ENCODE data around the gene AGFG1.

Gene AGFG1

DNA sequence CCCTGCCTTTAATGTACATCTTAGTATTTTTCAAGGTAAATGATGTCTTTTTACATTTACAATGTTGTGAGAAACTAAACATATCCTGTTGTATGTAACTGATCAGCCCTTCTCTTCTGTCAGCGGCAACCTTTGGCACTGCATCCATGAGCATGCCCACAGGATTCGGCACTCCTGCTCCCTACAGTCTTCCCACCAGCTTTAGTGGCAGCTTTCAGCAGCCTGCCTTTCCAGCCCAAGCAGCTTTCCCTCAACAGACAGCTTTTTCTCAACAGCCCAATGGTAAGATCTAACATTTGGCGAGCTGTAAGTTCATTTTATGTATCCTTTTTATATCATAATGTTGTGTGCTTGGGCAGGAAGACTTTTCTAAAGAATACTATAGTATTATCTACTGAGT, 79.9 kb downstream of the AGFG1 start:
- no peak for DNase-seq (ENCODE audit: low read depth)
- no peaks in the 10 kb centered on the region for H3K27me3 ChIP-seq (replicated peaks; ENCODE audit: control insufficient read depth, insufficient read depth, low read length)
- H3K36me3 ChIP-seq (ENCODE audit: control insufficient read depth, insufficient read depth, low read length, severe bottlenecking): peaks cover 87% of the 10 kb centered on the region
- H3K4me3 ChIP-seq (ENCODE audit: low read length): no peak overlapping the region
- H3K9ac ChIP-seq (ENCODE audit: low read length): no peak overlapping the region
- H3K9me3 ChIP-seq (ENCODE audit: control insufficient read depth, low read length): no peaks in the 10 kb centered on the region
- peaks cover 3% of the 10 kb centered on the region for H3K4me1 ChIP-seq (ENCODE audit: control insufficient read depth, insufficient read depth, low read length)

DNA sequence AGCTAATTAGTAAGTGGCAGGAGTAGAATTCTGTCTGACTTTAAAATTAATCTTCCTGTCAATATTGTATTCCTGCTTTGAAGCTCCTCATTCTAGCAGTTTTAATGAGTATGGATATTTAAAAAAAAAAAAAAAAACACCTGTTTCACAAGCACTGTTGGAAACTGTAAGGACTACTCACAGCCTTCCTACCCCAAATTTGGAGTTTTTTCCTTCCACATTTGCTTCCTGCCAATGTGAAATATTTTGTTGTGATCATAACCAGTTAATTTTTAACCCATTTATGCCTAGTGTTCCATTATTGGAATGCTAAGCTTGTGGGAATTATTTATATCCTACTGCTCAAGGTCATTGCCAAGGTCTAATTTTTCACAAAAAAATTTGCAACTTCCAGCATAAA, 90.6 kb downstream of the AGFG1 start:
- Histone ChIP-seq H3K36me3 (ENCODE audit: control insufficient read depth, insufficient read depth, low read length, severe bottlenecking) (peaks cover 33% of the 10 kb centered on the region), H3K9me3 (ENCODE audit: control insufficient read depth, low read length) (no peaks in the 10 kb centered on the region), H3K27me3 (replicated peaks; ENCODE audit: control insufficient read depth, insufficient read depth, low read length) (no peaks in the 10 kb centered on the region), H3K9ac (ENCODE audit: low read length) (no peak overlapping the region), H3K4me3 (ENCODE audit: low read length) (no peak overlapping the region), H3K4me1 (ENCODE audit: control insufficient read depth, insufficient read depth, low read length) (peaks cover 11% of the 10 kb centered on the region)
- no peak for DNase-seq (ENCODE audit: low read depth)

DNA sequence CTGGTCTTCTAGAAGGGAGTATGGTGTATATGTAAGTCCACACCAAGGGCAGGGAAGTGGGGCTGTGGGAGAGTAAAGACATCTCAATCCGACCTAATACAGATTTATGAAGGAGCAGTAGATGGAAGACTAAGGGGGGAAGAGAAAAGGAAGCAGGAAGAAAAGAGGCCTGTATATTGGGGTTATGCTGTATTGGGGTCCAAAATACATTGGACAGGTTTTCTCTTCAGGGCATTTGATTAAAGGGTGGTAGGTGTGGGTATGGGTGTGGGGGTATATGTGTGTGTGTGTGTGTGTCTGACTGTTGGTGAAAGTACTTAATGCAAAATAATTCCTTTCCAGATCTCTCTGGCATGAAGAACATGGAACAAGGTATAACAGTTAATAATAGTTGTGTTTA, 93.1 kb downstream of the AGFG1 start:
- Histone ChIP-seq H3K9me3 (ENCODE audit: control insufficient read depth, low read length) (no peaks in the 10 kb centered on the region), H3K36me3 (ENCODE audit: control insufficient read depth, insufficient read depth, low read length, severe bottlenecking) (peaks cover 19% of the 10 kb centered on the region), H3K27me3 (replicated peaks; ENCODE audit: control insufficient read depth, insufficient read depth, low read length) (no peaks in the 10 kb centered on the region), H3K9ac (ENCODE audit: low read length) (no peak overlapping the region), H3K4me1 (ENCODE audit: control insufficient read depth, insufficient read depth, low read length) (peaks cover 14% of the 10 kb centered on the region), H3K4me3 (ENCODE audit: low read length) (no peak overlapping the region)
- no peak for DNase-seq (ENCODE audit: low read depth)

DNA sequence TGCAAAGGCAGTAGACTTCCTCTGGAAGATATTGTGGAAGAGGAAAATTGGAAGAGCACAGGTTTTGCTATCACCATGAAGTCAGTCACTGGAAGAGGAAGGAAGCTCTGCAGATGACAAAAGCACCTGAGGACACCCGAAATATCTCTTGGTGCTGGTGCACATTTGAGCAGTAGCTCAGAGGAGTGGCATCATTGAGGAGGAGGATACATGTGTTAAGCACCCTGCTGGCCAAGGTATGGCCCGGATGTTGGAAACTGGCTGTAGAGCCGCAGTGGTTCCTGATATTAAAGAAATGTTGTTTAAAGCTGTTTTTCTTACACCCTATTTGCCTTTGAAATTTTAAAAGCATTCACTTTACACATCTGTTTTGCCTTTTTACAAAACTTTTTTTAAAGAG, 94.1 kb downstream of the AGFG1 start:
- Histone ChIP-seq H3K36me3 (ENCODE audit: control insufficient read depth, insufficient read depth, low read length, severe bottlenecking) (peaks cover 19% of the 10 kb centered on the region), H3K4me1 (ENCODE audit: control insufficient read depth, insufficient read depth, low read length) (peaks cover 16% of the 10 kb centered on the region), H3K9me3 (ENCODE audit: control insufficient read depth, low read length) (no peaks in the 10 kb centered on the region), H3K27me3 (replicated peaks; ENCODE audit: control insufficient read depth, insufficient read depth, low read length) (no peaks in the 10 kb centered on the region), H3K9ac (ENCODE audit: low read length) (no peak overlapping the region), H3K4me3 (ENCODE audit: low read length) (no peak overlapping the region)
- DNase-seq (ENCODE audit: low read depth): no peak

DNA sequence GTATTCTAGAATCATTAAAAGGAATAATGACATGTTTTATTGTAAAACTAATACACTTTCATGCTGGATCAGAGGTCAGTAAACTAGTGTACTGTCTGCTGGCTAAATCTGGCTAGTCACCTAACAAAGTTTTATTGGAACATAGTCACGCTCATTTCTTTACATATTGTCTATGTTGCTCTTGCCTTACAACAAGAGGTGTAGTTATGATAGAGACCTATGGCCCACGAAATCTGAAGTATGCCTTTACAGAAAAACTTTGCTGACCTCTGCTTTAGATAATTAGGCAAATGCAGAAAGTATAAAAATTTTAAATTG, 96.9 kb downstream of the AGFG1 start:
- H3K36me3 ChIP-seq (ENCODE audit: control insufficient read depth, insufficient read depth, low read length, severe bottlenecking): peaks cover 12% of the 10 kb centered on the region
- no peak overlapping the region for H3K9ac ChIP-seq (ENCODE audit: low read length)
- no peak for DNase-seq (ENCODE audit: low read depth)
- H3K27me3 ChIP-seq (replicated peaks; ENCODE audit: control insufficient read depth, insufficient read depth, low read length): no peaks in the 10 kb centered on the region
- no peak overlapping the region for H3K4me3 ChIP-seq (ENCODE audit: low read length)
- no peaks in the 10 kb centered on the region for H3K9me3 ChIP-seq (ENCODE audit: control insufficient read depth, low read length)
- peaks cover 13% of the 10 kb centered on the region for H3K4me1 ChIP-seq (ENCODE audit: control insufficient read depth, insufficient read depth, low read length)

DNA sequence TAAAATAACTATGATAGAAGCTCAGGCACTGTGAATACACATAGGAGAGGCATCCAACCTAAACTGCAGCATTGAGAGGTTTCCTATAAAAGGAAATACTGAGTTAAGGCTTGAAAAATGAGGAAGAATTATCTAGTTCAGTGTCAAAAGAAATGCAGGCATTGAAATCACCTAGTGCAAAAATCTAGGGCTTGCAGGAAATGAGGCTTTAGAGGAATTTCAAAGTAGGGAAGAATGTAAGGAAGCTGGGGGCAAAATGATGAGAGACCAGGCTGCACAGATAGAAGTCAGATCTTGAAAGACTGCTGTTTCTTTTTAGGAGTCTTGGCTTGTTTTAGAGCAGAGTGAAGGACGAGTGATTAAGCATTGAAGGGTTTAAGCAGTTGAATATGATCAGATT, 98.7 kb downstream of the AGFG1 start:
- Histone ChIP-seq H3K9ac (ENCODE audit: low read length) (peak overlapping the region; percentile 2), H3K4me3 (ENCODE audit: low read length) (no peak overlapping the region), H3K9me3 (ENCODE audit: control insufficient read depth, low read length) (no peaks in the 10 kb centered on the region), H3K27me3 (replicated peaks; ENCODE audit: control insufficient read depth, insufficient read depth, low read length) (no peaks in the 10 kb centered on the region), H3K36me3 (ENCODE audit: control insufficient read depth, insufficient read depth, low read length, severe bottlenecking) (peaks cover 2% of the 10 kb centered on the region), H3K4me1 (ENCODE audit: control insufficient read depth, insufficient read depth, low read length) (peaks cover 13% of the 10 kb centered on the region)
- DNase-seq (ENCODE audit: low read depth): no peak

DNA sequence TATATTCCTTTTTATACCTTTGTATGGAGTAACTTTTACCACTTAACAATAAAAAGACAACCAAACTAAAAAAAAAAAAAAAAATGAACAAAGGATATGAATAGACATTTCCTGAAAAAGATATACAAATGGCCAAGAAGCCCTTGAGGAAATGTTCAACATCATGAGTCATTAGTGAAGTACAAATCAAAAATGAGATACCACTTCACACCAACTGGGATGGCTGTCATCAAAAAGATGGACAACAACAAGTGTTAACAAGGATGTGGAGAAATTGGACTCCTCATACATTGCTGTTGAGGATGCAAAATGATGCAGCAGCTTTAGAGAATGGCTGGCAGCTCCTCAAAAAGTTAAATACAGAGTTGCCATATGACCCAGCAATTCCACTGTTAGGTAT, 104.2 kb downstream of the AGFG1 start:
- no peak for DNase-seq (ENCODE audit: low read depth)

DNA sequence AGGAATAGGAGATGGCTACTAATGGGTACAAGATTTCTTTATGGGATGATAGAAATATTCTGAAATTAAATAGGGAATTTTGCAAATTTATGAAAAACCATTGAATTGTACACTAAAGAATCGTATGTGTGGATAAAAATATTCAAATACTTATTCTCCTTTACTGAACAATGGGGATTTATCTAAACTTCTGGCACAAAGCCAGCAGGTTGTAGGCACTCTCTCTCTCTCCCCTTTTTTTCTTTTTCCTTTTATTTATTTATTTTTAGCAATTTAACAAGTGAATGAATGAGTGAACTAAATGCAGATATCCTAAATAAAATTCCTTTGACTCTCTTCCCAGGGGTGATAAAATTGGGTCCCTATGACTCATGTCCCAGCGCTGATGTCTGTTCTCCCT, 104.9 kb downstream of the AGFG1 start:
- H3K9ac ChIP-seq (ENCODE audit: low read length): no peak overlapping the region
- no peaks in the 10 kb centered on the region for H3K36me3 ChIP-seq (ENCODE audit: control insufficient read depth, insufficient read depth, low read length, severe bottlenecking)
- H3K27me3 ChIP-seq (replicated peaks; ENCODE audit: control insufficient read depth, insufficient read depth, low read length): no peaks in the 10 kb centered on the region
- peaks cover 6% of the 10 kb centered on the region for H3K4me1 ChIP-seq (ENCODE audit: control insufficient read depth, insufficient read depth, low read length)
- no peak overlapping the region for H3K4me3 ChIP-seq (ENCODE audit: low read length)
- DNase-seq (ENCODE audit: low read depth): no peak
- H3K9me3 ChIP-seq (ENCODE audit: control insufficient read depth, low read length): no peaks in the 10 kb centered on the region

More for the DNA sequence above, 104.2 kb downstream of the AGFG1 start:
- H3K9me3 ChIP-seq (ENCODE audit: control insufficient read depth, low read length): no peaks in the 10 kb centered on the region
- no peak overlapping the region for H3K4me3 ChIP-seq (ENCODE audit: low read length)
- no peak overlapping the region for H3K9ac ChIP-seq (ENCODE audit: low read length)
- H3K36me3 ChIP-seq (ENCODE audit: control insufficient read depth, insufficient read depth, low read length, severe bottlenecking): no peaks in the 10 kb centered on the region
- peaks cover 6% of the 10 kb centered on the region for H3K4me1 ChIP-seq (ENCODE audit: control insufficient read depth, insufficient read depth, low read length)
- no peaks in the 10 kb centered on the region for H3K27me3 ChIP-seq (replicated peaks; ENCODE audit: control insufficient read depth, insufficient read depth, low read length)

DNA sequence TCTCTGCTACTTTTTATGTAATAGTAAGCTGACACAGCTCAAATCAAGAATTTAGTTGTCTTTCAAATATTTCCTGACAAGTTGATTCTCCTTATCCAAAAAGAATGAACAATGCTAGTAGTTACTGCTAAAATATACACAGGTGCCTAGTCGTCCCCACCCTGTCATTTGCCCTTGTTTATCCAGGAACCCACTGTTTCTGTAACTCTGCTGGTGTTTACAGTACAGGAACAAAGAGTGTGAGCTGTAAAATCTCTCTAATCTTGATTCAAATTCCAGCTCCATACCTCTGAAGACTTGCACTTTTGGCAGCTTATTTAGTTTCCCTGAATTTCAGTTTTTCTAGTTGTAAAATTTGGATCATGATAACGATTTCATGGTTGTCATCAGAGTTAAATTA, 105.6 kb downstream of the AGFG1 start:
- no peak for DNase-seq (ENCODE audit: low read depth)
- Histone ChIP-seq H3K9me3 (ENCODE audit: control insufficient read depth, low read length) (peaks cover 6% of the 10 kb centered on the region), H3K27me3 (replicated peaks; ENCODE audit: control insufficient read depth, insufficient read depth, low read length) (no peaks in the 10 kb centered on the region), H3K4me1 (ENCODE audit: control insufficient read depth, insufficient read depth, low read length) (peaks cover 6% of the 10 kb centered on the region), H3K4me3 (ENCODE audit: low read length) (no peak overlapping the region), H3K36me3 (ENCODE audit: control insufficient read depth, insufficient read depth, low read length, severe bottlenecking) (no peaks in the 10 kb centered on the region), H3K9ac (ENCODE audit: low read length) (no peak overlapping the region)

DNA sequence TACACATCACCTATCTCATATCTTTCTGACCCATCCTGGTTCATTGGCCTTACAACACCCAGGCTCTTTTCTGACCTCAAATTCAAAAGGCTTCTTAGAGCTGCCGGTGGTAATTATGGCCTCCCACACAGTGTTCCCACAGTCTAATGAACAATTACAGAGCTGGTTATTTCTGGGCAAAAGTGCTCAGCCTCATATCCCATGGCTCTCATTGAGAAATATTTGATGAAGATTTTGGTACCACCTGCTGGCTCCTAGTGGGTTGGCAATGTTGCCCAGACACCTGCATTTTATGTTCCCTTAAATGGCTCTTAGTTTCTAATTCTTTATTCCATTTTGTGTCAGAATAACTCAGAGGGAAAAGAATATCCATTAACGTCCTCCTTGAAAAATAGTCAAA, 106.7 kb downstream of the AGFG1 start:
- peaks cover 6% of the 10 kb centered on the region for H3K4me1 ChIP-seq (ENCODE audit: control insufficient read depth, insufficient read depth, low read length)
- H3K36me3 ChIP-seq (ENCODE audit: control insufficient read depth, insufficient read depth, low read length, severe bottlenecking): no peaks in the 10 kb centered on the region
- H3K4me3 ChIP-seq (ENCODE audit: low read length): no peak overlapping the region
- no peak overlapping the region for H3K9ac ChIP-seq (ENCODE audit: low read length)
- no peak for DNase-seq (ENCODE audit: low read depth)
- H3K9me3 ChIP-seq (ENCODE audit: control insufficient read depth, low read length): peaks cover 11% of the 10 kb centered on the region
- no peaks in the 10 kb centered on the region for H3K27me3 ChIP-seq (replicated peaks; ENCODE audit: control insufficient read depth, insufficient read depth, low read length)

DNA sequence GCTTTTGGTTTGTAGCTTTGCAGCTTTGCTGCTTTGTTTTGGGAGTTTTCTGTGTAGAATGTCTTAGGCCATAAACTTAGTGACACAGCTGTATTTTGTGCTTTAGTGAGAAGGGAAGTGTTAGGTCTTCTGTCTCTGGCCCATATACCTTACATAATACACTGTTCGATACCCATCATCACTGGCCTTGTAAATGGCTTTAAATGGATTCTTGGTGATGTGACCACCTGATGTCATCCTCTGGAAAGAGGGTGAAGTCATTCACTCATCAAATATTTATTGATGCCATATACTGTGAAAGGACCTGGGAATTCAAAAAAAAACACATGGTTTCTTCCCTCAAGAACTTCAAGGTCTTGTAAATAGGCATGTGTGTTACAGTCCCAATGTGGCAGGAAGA, 107.8 kb downstream of the AGFG1 start:
- Histone ChIP-seq H3K27me3 (replicated peaks; ENCODE audit: control insufficient read depth, insufficient read depth, low read length) (no peaks in the 10 kb centered on the region), H3K9ac (ENCODE audit: low read length) (no peak overlapping the region), H3K9me3 (ENCODE audit: control insufficient read depth, low read length) (peaks cover 11% of the 10 kb centered on the region), H3K4me3 (ENCODE audit: low read length) (no peak overlapping the region), H3K4me1 (ENCODE audit: control insufficient read depth, insufficient read depth, low read length) (peaks cover 6% of the 10 kb centered on the region), H3K36me3 (ENCODE audit: control insufficient read depth, insufficient read depth, low read length, severe bottlenecking) (no peaks in the 10 kb centered on the region)
- DNase-seq (ENCODE audit: low read depth): no peak

DNA sequence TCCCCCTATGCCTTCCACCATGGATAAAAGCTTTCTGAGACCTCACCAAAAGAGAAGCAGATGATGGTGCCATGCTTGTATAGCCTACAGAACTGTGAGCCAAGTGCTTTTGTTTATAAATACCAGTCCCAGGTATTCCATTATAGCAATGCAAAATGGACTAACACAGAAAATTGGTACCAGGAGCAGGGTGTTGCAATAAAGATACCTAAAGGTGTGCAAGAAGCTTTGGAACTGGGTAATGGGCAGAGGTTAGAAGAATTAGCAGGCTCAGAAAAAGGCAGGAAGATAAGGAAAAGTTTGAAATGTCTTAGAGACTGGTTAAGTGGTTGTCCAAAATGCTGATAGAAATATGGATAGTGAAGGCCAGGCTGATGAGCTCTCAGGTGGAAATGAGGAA, 110.4 kb downstream of the AGFG1 start:
- Histone ChIP-seq H3K27me3 (replicated peaks; ENCODE audit: control insufficient read depth, insufficient read depth, low read length) (no peaks in the 10 kb centered on the region), H3K4me1 (ENCODE audit: control insufficient read depth, insufficient read depth, low read length) (peaks cover 6% of the 10 kb centered on the region), H3K36me3 (ENCODE audit: control insufficient read depth, insufficient read depth, low read length, severe bottlenecking) (no peaks in the 10 kb centered on the region), H3K9me3 (ENCODE audit: control insufficient read depth, low read length) (peaks cover 11% of the 10 kb centered on the region), H3K9ac (ENCODE audit: low read length) (no peak overlapping the region), H3K4me3 (ENCODE audit: low read length) (no peak overlapping the region)
- DNase-seq (ENCODE audit: low read depth): no peak

Data from adipocyte (in vitro differentiated cells).